Measurements from ENCODE around the gene TMSB4X.
"Not testable (repeated sequence)": the region's sequence is repeated elsewhere in the genome, so short reads cannot be mapped to it uniquely, and the experiment has no call there.

Gene TMSB4X

DNA sequence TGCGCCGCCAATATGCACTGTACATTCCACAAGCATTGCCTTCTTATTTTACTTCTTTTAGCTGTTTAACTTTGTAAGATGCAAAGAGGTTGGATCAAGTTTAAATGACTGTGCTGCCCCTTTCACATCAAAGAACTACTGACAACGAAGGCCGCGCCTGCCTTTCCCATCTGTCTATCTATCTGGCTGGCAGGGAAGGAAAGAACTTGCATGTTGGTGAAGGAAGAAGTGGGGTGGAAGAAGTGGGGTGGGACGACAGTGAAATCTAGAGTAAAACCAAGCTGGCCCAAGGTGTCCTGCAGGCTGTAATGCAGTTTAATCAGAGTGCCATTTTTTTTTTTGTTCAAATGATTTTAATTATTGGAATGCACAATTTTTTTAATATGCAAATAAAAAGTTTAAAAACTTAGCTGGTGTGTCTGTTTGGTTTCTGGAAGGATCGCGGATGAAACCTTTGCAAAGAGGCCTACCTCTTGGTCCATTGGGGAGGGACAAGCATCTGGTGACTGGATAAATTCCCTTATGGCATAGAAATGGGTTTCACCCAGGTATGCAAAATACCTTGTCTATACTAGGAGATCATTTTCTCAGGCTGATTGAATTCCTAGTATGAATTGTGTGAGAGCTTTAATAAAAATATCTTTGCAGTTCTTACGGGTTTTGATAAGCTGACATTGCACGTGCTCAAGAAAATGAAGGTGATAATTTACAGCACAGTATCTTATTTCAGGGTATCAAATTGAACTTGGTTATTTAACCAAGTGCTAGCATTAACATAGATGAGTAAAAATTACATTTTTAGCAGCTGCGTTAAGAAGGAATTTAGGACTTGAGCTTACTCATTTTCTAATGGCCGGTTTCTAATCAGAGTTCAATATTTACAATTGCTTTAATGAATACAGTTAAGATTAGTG, 2.2 kb downstream of the TMSB4X start:
- not testable (repeated sequence) for DNase-seq

DNA sequence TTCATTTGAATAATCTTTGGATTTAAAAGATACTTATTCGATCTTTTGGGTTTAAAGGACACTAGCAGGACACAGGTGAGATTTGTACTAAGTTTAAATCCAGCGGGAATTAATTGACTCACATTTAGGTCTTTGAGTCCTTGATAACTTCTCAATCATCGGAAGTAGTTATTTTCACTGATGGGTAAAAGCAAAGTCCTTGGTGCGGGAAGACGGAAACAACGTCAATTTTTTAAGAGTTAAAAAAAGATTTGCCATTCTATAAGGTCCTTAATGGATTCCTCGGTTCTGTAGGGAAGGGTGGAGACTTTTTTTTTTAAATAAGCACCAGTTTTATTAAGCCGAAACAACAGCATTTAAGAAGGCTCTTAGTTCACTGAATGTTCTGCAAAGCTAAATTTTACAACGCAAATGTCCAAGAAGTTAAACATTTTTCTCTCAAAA, 2.9 kb downstream of the TMSB4X start:
- DNase-seq, result no peak

DNA sequence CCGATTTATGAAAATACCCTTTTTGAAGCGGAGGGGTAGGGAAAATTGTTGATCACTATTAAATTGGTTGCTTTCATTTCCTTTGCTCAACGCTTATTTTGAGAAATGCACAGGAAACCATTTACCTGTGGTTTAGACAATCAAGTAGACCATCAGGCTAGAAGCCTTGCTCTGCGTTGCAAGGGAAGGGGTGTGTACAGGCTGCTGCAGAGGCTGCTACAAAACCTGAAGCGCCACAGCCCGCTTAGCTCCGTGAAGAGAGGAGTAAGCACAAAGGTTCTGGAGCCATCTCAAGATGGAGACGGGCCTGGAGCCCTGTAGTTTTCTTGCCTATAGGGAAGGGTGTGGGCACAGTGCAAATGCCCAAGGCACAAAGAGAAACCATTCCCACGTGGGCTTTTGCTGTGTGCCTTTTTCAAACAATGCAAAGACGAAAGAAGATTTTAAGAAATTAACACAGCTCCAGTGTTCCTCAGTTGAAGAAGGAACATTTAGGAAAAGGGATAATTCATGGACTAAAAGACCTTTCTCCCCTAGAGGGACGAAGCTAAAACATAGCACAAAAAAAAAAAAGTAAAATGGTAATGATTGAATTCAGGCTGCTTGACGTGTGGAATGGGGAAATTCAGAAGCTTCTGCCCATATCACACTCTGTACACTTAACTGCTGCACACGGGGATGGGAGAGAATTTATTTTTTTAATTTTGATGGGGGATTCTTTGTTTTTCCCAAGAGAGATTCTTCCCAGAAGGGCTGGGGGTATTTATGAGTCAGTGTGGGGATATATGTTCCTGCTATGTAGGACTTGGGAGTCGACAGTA, 3.5 kb downstream of the TMSB4X start:
- peak; percentile 66 for DNase-seq

DNA sequence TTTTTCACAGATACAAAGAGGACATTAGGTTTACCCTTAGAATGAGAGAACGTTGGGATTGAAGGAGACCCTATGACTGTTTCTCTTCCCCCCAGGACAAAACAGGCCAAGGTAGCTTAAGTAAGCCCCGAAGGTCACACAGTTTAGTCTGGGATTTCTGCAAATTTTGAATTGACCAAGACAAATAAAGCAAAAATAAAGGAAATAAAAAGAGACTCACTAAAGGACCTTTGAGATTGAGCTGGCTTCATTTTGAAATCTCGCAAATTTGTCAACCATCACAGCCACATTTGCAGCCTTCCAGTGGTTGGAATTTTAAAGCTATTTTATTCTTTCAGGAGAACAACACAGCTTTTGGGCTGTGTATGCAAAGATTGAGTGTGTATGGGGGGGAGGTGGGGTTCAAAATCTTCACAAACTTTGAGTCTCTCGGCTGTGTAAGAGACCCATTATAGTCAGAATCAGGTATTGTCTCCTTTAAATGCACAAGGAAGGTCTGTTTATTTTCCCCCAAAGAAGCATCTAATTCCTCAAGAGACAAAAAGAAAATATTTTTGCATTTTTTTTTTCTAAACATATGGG, 4.2 kb downstream of the TMSB4X start:
- no peak for DNase-seq

DNA sequence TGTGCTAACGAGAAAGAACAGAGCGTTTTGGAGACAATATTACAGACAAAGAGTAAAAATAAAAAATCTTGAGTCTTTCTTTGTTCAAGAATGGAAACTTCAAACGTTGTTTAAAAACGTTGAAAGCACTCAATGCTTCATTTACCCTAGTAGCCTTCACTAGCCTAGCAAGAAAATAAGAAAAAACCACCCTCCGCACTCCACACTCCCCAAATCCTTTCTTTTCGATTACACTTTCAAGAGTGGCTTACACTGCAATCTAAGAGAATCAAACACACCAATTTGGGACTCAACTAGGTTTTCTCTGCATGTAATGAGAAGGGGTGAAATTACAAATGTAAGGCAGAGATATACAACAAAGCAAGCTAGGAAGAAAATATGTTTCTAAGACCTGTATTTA, 4.7 kb downstream of the TMSB4X start:
- no peak for DNase-seq

DNA sequence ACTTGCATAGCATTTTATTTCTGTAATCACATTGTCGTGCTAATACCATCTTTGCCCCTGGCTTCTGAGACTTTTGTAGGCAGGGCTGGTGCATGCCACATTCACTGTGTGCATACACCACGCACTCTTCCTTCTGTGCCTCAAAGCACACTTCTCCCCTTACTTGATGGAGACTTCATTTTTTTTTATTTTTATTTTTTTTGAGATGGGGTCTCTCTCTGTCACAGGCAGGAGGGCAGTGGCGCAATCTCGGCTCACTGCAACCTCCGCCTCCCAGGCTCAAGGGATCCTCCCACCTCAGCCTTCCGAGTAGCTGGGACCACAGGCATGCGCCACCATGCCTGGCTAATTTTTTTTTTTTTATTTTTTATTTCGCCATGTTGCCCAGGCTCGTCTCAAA, 5.1 kb downstream of the TMSB4X start:
- DNase-seq, result not testable (repeated sequence)

DNA sequence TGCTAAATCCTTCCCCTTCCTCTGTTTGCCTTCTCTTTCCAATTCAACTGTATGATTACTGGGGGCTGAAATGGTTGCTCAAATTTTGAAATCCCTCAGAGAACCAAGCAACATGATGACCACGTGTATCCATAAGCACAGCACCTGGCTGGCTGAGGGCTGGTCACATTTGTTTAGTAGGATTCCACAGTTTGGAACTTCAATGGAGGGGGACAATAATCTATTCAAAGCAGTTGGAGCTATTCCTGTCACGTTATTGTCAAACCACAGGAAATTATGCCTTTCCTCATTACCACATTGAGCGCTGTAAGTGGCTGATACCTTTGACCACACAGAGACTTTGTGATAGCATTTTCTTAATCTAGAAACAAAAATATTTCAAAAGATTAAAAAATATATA, 7.0 kb downstream of the TMSB4X start:
- DNase-seq, result peak; percentile 29

DNA sequence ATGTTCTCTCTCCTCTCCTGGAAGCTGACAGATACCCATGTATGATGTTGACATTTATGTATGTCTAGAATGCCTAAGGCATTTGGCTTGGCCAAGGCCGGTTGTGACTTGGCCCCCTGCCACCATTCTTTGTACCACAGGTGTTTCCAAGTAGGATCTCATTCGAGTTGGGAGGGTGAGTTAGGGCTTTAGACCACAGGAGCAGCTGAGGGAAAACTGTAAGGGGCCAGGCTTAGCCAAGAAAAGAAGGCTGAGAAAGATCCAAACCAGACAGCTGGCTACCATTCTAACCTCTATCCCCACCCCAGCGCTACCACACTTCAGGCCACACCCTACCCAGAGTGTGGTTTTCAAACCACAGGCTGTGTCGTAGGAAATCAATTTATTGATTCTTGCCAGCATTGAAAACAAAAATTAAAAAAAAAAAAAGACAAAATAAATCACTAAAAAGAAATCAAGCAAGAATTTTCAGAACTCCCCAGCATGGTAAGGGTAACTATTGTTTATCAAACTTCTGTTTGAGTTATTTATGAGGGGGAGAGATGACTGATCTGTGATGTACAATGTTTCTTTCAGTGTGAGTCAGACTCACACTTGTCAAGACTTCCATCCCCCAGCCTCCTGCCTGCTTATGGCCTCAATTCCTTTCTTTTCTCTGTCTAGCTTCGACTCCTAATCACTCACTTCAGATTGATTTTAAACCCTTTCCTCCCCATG, 9.9 kb downstream of the TMSB4X start:
- DNase-seq, result no peak

DNA sequence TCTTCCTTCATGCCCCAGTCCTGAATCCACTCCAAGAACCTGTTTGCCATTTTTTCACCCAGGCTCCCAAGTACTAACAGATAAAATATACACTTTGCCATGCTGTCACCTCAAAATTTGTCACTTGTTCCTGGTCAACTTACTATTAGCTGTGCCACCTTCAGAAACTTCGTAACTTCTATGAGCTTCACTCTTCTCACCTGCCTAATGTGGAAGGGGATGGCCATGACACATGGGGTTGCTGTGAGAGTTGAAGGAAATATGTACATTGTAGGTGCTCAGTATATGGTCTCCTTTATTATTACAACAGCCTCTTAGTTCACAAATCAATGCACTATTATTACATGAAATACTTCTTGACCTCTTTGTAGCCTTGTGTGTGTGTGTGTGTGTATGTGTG, 10.4 kb downstream of the TMSB4X start:
- DNase-seq, result no peak

DNA sequence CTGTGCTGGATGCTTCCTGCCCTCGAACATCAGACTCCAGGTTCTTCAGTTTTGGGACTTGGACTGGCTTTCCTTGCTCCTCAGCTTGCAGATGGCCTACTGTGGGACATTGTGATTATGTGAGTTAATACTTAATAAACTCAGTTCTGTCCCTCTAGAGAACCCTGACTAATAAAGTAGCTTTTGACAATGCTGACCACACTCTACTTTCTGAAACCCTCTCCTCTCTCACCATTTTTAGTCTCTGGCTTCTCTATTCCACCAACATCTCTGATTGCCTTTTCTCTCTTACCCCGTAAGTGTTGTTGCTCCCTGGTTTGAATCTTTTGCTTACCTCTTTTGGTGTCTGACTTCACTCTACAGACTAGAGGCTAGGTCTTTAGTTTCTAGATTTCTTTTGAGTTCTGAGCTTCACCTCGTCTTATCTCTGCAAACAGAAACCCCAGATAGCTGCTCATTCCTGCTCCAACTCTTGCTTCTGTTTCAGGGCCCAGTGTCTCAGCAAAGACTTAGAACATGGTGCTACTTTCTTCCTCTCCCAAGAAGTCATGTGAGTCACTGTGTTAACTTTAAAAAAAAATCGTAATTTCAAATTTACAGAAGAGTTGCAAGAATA, 11.4 kb downstream of the TMSB4X start:
- no peak for DNase-seq

DNA sequence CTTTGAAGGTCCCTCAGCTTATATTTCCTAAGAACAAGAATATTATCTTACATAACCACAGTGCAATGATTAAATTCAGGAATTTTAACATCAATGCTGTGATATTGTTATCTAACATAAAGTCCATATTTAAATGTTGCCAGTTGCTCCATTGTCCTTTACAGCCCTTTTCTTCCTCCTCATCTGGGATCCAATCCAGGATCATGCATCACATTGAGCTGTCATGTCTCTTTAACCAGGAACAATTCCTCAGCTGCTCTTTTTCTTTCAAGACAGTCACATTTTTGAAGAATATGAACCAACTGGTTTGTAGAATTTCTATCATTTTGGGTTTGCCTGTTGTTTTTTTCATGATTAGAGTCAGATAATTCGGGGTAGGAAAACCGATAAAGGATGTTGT, 12.0 kb downstream of the TMSB4X start:
- no peak for DNase-seq

DNA sequence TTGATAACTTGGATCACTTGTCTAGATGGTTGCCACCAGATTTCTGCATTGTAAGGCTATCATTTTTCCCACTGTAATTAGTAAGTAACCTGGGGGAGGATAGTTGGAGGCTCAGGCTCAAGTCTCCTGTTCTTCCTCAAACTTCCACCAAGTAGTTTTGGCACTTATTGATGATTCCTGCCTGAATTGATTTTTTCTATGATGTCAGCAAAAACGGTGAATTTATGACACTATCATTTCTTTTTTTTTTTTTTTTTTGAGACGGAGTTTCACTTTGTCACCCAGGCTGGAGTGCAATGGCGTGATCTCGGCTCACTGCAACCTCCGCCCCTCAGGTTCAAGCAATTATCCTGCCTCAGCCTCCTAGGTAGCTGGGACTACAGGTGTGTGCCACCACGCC, 12.4 kb downstream of the TMSB4X start:
- no peak for DNase-seq

DNA sequence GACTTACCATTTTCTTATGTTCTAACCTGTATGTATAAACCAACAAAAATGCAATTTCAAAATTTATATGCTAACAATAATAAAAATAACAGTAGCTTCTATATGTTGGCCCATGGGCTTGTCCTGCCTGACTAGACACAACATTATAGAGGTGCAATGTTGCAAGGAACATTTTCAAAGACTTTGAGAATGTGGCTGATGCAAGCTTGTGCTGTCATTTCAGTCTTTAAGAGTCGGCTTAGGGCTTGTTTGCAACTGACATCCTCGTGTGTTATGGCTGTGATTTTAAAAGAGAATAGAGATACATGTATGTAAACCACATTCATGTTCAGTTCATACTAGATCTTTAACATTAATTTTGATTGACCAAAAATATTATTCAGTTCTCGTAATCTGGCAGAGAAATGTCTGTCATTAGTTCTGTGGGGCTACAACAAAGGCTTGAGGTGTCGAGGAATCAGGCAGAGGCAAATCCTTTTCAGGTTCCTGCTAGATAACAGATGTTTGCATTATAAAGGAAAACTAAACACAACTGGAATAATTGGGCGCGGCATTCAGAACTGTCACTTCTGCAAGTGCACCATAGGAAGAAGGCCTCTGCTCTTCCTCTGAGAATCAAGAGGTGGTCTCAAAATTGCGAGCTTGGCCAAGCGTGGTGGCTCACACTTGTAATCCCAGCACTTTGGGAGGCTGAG, 13.1 kb downstream of the TMSB4X start:
- DNase-seq, result no peak

DNA sequence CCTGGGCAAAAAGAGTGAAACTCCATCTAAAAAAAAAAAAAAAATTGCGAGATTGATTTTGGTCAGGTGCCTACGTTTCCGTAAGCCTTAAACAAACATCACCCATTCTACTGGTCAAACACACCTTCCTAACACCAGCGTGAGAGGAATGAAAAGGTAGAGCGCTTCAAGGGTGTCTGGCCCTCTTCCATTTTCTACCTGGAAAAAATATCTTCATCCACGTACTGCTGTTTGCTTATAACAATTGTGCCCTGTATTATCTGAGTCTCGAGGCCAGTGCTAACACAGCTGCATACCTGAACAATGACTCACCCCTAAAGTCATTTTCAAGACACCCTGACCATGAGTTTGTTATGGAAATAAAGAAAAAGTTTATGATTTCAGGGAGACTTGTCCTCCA, 13.9 kb downstream of the TMSB4X start:
- no peak for DNase-seq

DNA sequence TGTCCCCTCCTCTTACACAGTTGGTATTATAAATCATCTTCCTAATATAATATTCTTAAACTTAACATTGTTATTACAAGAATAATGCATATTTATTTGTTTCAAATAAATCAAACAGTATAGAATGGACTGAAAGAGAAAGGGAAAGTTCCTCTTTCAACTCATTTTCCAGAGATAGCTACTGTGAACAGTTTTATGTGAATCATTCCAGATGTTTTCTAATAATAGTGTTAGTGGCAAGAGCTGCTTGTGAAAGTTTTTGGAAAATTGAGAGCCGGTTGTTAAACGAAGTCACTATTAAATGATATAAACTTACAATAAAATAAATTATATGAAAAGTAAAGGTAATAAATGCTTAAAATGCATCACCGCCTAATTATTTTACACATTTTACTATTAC, 14.6 kb downstream of the TMSB4X start:
- no peak for DNase-seq

DNA sequence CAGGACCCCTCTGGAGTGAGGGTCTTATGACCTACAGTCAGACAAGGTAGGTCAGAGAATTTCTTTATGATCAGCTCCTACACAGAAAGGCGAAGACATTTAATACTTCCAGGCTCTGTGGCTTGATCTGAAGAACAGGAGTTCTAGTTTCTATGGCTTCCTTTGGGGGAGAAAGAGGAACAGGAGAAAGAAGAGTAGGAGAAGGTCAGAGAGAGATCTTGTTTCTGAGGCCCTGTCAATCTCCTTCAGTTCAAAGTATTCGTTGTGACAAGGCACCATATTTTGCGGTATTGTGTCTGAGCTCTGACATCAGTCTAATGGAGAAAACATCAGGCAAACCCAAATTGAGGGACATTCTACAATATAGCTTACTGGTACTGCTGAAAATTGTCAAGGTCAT, 16.7 kb downstream of the TMSB4X start:
- DNase-seq, result no peak

DNA sequence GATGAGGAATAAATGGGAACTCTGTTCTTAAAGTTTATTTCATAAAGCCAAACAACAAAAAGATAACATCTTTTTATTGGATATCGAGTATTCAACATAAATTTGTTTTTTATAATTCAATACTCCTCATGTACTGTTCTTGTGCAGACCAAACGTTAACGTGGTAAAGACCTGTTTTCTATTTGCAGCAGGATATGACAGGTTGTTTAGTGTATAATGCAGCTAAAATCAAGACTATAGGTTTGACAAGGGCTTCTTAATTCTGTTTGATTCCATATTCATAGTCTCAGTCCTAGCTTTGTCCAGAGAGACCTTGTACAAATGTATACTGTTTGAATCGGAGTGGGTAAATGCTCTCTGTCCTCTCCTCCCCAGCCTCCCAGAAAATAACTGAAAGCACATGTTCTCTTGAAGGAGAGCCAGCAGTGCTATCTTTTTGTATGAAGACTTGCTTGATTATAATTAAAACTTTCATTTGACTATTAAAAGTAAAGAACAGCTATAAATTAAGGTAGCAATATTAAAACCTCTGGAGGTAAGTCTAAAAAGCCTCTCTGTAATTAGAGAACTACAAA, 17.7 kb downstream of the TMSB4X start:
- no peak for DNase-seq

DNA sequence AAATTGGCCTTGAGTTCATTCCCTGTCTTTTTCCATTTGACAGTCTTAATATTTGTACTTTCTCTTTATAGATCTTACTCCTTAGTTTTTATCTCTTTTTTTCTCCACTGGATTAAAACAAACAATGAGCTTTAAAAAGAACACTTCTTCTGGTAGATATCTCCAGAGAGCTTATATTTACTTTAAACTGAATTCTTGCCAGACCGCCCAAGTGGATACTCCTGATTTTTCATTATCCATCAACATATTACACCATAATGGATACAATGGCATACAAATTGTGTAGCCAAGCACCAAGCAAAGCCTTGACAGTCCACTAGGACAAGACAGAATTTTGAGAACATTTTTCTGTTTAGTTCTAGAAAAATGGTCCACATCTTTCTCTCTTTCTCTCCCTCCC, 18.9 kb downstream of the TMSB4X start:
- no peak for DNase-seq

DNA sequence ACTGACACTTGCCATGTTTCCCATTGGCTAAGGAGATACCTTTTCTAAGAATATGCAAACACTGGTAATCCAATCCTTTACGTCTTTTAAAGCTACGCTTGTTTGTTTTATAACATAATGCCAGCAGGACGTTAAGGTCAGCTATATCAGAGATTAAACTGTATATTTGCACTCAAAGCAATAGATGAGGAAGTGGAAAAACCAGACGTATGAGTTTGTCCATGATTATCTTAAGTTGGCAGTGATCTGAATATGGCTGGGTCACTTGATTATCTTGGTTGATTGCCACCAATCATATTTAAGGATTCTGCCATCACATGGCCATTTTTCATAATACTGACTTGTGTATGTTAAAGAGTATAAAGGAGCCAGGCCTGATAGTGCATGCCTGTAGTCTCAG, 19.4 kb downstream of the TMSB4X start:
- no peak for DNase-seq

DNA sequence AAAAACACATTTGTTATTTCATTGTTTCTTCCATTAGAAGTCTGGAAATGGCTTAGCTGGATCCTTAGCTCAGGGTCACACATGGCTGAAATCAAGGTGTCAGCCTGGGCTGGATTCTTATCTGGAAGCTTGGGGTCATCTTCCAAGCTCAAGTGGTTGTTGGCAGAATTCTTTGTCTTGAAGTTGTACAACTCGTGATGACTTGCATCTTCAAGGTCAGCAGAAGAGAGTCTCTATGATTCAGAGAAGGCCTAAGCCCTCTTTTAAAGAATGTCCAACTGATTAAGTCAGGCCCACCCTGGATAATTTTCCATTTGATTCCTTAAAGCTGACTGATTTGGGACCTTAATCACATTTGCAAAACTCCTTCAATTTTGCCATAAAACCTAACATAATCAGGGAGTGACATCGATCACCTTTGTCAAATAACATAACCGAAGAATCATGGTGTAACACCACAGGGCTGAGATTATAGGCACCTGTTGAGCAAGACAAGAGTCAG, 22.1 kb downstream of the TMSB4X start:
- no peak for DNase-seq

All from GDM1 (cell line).